Thyroid gland (tissue), 4 donors: ENCODE data around the gene IL17C. TPM values are rescaled to one million over a fixed set of nuclear protein-coding genes. Genes with fewer than 3 reads are reported as not detected.

Experiments
- DNase-seq, 2 donors: peaks; one replicate each; pipeline ENCODE4 v3.0.0-alpha.2; 2019
- H3K27ac ChIP-seq, 3 donors: fragments of 200-600 bp; sonication (generic); 1 replicate in 2 of 3; 2 replicates in 1 of 3; pipeline ENCODE4 v1.5.1; 2016 to 2019; ENCODE audit warnings: mild to moderate bottlenecking in 1 of 3, moderate library complexity in 1 of 3
- H3K27me3 ChIP-seq: fragments of 200-600 bp; sonication (generic); one replicate; pipeline ENCODE4 v1.5.1; 2019
- H3K36me3 ChIP-seq, 2 donors: fragments of 200-600 bp; sonication (generic); one replicate each; pipeline ENCODE4 v1.5.1; 2016 to 2019
- H3K4me1 ChIP-seq, 2 donors: fragments of 200-600 bp; sonication (generic); one replicate each; pipeline ENCODE4 v1.5.1; 2017 to 2019
- H3K4me3 ChIP-seq, 3 donors: fragments of 200-600 bp; sonication (generic); replicated peaks in 1 of 3; 1 replicate in 2 of 3; 2 replicates in 1 of 3; pipeline ENCODE4 v1.5.1; 2016; ENCODE audit warnings: mild to moderate bottlenecking in 1 of 3
- H3K9me3 ChIP-seq: fragments of 200-600 bp; sonication (generic); one replicate; pipeline ENCODE4 v1.5.1; 2017
- POLR2A ChIP-seq, 2 donors: fragments of 450-650 bp; IDR thresholded peaks; one replicate each; pipeline ENCODE4 v1.6.1; 2017; ENCODE audit warnings: antibody characterized with exemption in 2 of 2, mild to moderate bottlenecking in 2 of 2, moderate library complexity in 1 of 2
- WGBS, 2 donors: methylation state at CpG; one replicate each; pipeline ENCODE4 v1.1.5; 2017; 5-methylcytosine and 5-hydroxymethylcytosine counted together
- intact Hi-C: fragments of 100-400 bp; cut with DNase I; formaldehyde crosslinking; loops from one replicate; pipeline ENCODE4 v1.15.1; 2023
- total RNA-seq, 4 donors: library from RNA; depleted of rRNA; stranded (reverse); fragments of >200 nt; gene quantifications; one replicate each; pipeline ENCODE4 v1.2.3, GENCODE V29; 2016
- TF ChIP-seq, protein P1 (sequence below), 6 experiments: fragments of 200-600 bp in 3 of 6; fragments of 450-650 bp in 3 of 6; sonication (generic) in 3 of 6; IDR thresholded peaks; one replicate each; pipeline ENCODE4 v1.5.1; 2016 to 2019; ENCODE audit warnings: antibody characterized with exemption in 6 of 6, mild to moderate bottlenecking in 2 of 6, inconsistent platforms in 1 of 6, moderate library complexity in 1 of 6

The IL17C gene
- total RNA-seq, 4 donors from 2014 or later: not detected

DNA sequence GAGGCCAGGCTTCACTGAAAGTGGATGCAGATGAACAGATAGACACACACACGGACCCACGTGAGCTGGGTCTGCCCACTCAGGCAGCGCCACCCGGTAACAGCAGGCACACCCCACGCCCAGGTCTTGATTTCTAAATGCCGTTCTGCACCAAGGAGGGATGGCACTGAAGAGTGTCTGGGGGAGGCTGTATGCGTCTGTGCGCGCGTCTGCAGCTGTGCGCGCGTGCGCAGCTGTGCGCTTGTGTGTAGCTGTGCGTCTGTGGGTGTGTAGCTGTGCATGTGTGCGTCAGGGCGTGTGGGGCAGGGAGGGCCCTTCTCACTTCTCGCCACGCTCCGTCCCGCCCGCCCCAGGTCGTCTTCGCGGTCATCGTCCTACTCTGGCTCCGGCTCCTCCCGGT lies 15.5 kb upstream of the IL17C start:
- intact Hi-C loops: no loop called here
- peaks cover 34 to 38% of the 10 kb centered on the region in 2 donors for H3K36me3 ChIP-seq
- 95 to 98% methylated on average over 29 of the region's 29 CpGs for WGBS, 2 donors

DNA sequence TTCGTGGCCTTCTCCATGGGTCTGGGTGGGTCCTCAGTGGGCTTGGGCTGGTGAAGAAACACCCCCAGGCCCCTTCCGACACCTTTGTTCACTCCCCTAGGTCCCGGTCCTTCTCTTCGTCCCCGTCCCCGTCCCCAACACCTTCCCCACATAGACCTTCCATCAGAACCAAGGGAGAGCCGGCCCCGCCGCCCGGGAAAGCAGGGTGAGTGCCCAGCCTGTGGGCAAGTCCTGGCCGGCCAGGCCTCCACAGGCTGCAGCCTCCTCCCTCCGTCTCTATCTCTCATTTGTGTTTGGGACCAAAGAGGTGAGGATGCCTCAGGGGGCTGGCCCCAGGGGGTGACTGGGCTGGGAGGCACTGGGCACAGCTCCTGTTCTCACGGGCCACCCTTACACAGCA lies 14.5 kb upstream of the IL17C start:
- 93 to 96% methylated on average over 12 of the region's 13 CpGs for WGBS, 2 donors
- H3K27ac ChIP-seq: no peak overlapping the region
- H3K4me3 ChIP-seq: no peak overlapping the region
- no peak for DNase-seq
- H3K27me3 ChIP-seq: no peaks in the 10 kb centered on the region
- intact Hi-C loops: no loop called here
- H3K36me3 ChIP-seq: peaks cover 34 to 39% of the 10 kb centered on the region in 2 donors
- no peaks in the 10 kb centered on the region for H3K4me1 ChIP-seq
- H3K9me3 ChIP-seq: no peaks in the 10 kb centered on the region
- TF ChIP-seq POLR2A (IDR thresholded peaks at IDR 0.05): no peak
- TF ChIP-seq, protein P1, sequence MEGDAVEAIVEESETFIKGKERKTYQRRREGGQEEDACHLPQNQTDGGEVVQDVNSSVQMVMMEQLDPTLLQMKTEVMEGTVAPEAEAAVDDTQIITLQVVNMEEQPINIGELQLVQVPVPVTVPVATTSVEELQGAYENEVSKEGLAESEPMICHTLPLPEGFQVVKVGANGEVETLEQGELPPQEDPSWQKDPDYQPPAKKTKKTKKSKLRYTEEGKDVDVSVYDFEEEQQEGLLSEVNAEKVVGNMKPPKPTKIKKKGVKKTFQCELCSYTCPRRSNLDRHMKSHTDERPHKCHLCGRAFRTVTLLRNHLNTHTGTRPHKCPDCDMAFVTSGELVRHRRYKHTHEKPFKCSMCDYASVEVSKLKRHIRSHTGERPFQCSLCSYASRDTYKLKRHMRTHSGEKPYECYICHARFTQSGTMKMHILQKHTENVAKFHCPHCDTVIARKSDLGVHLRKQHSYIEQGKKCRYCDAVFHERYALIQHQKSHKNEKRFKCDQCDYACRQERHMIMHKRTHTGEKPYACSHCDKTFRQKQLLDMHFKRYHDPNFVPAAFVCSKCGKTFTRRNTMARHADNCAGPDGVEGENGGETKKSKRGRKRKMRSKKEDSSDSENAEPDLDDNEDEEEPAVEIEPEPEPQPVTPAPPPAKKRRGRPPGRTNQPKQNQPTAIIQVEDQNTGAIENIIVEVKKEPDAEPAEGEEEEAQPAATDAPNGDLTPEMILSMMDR (IDR thresholded peaks at IDR 0.05): no peak

More for the DNA sequence above, 15.5 kb upstream of the IL17C start:
- no peak for DNase-seq
- Histone ChIP-seq H3K4me1 (no peaks in the 10 kb centered on the region), H3K9me3 (no peaks in the 10 kb centered on the region), H3K27ac (no peak overlapping the region), H3K27me3 (no peaks in the 10 kb centered on the region), H3K4me3 (no peak overlapping the region)
- TF ChIP-seq POLR2A (IDR thresholded peaks at IDR 0.05): no peak
- TF ChIP-seq, protein P1 (IDR thresholded peaks at IDR 0.05): no peak

DNA sequence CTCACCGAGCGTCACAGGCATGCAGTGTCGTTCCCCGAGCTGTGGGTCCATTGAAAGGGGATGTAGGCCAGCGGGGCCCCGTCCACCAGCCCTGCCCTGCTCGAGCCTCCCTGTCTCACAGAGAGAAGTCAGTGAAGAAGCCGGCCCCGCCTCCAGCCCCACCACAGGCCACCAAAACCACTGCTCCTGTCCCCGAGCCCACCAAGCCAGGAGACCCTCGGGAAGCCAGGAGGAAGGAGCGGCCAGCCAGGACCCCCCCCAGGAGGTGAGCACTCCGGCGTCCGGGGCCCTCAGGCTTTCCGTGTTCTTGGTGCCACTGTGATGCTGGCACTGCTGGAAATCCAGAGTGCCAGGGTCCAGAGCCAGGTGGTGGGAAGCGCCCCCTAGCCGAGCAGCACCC lies 13.9 kb upstream of the IL17C start:
- intact Hi-C loops: no loop called here
- Histone ChIP-seq H3K9me3 (no peaks in the 10 kb centered on the region), H3K4me3 (no peak overlapping the region), H3K27me3 (no peaks in the 10 kb centered on the region), H3K27ac (no peak overlapping the region), H3K36me3 (peaks cover 34 to 40% of the 10 kb centered on the region in 2 donors), H3K4me1 (no peaks in the 10 kb centered on the region)
- TF ChIP-seq, protein P1 (IDR thresholded peaks at IDR 0.05): no peak
- no peak for TF ChIP-seq POLR2A (IDR thresholded peaks at IDR 0.05)
- WGBS, 2 donors: 95 to 97% methylated on average over 9 to 13 of the region's 18 CpGs
- no peak for DNase-seq

DNA sequence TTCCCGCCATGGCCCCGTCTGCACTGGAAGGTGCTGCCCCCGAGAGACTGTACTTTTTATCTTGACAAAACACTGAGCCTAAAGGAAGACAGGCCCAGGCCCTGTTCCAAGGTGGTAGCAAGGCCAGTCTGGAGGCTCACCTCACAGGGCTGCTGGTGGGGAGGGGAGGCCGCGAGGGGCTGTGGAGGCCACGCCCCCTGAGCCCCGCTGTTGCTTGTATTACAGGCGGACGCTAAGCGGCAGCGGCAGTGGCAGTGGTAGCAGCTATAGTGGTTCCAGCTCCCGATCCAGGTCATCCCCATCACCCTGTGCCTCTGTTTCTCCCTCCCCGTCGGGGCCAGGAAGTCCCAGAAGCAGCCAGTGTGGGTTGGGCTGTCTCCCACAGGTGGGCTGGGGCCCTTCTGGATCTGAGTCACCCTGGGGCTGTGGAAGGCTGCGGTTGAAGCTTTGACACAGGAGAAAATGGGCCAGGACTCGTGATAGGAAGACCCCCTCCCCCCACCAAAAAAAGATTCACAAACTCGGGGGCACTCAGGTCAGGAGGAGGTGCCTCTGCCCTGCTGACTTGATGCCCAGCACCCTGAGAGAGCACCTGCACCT lies 13.3 kb upstream of the IL17C start:
- no peak overlapping the region for H3K4me3 ChIP-seq
- 87 to 96% methylated on average over 12 to 17 of the region's 17 CpGs for WGBS, 2 donors
- no peak overlapping the region for H3K27ac ChIP-seq
- H3K27me3 ChIP-seq: no peaks in the 10 kb centered on the region
- H3K9me3 ChIP-seq: no peaks in the 10 kb centered on the region
- intact Hi-C loops: no loop called here
- DNase-seq: no peak
- H3K4me1 ChIP-seq: no peaks in the 10 kb centered on the region
- H3K36me3 ChIP-seq: peaks cover 38 to 44% of the 10 kb centered on the region in 2 donors
- no peak for TF ChIP-seq POLR2A (IDR thresholded peaks at IDR 0.05)
- TF ChIP-seq, protein P1 (IDR thresholded peaks at IDR 0.05): no peak

DNA sequence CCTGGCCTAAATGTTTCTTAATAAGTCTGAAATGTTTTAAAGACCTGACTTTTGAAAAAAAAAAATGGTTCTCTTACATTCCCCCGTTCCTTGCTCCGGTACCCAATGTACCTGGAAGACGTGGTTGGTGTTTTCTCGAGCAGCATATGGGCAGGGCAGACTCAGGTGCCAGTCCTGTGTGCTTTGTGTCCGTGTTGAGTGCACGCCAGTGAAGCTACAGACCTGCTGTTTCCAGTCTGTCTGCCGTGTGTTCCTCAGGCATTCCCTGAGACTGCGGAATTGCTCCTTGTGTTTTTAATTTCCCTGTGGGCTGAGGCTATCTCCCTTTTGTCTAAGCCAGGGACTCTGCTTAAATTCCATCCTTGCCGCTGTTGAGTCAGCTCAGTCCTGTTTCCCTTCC lies 11.7 kb upstream of the IL17C start:
- WGBS, 2 donors: 86 to 91% methylated on average over 9 of the region's 9 CpGs
- H3K27me3 ChIP-seq: no peaks in the 10 kb centered on the region
- H3K4me1 ChIP-seq: no peaks in the 10 kb centered on the region
- peaks cover 53 to 56% of the 10 kb centered on the region in 2 donors for H3K36me3 ChIP-seq
- H3K9me3 ChIP-seq: no peaks in the 10 kb centered on the region
- DNase-seq: no peak
- H3K27ac ChIP-seq: no peak overlapping the region
- no peak overlapping the region for H3K4me3 ChIP-seq
- intact Hi-C loops: no loop called here
- no peak for TF ChIP-seq POLR2A (IDR thresholded peaks at IDR 0.05)
- TF ChIP-seq, protein P1 (IDR thresholded peaks at IDR 0.05): no peak
